ENCODE results near the gene C14orf132. TPM values are rescaled to one million over a fixed set of nuclear protein-coding genes. Genes with fewer than 3 reads are reported as not detected.

The C14orf132 gene
- total and polyA plus RNA-seq, 10 of the 15 experiments (the other 5 are each of a cell fraction or from before 2014, with no cell fraction given), result under 0.01 to 1.2 (median 0.03) TPM; not detected in 2

DNA sequence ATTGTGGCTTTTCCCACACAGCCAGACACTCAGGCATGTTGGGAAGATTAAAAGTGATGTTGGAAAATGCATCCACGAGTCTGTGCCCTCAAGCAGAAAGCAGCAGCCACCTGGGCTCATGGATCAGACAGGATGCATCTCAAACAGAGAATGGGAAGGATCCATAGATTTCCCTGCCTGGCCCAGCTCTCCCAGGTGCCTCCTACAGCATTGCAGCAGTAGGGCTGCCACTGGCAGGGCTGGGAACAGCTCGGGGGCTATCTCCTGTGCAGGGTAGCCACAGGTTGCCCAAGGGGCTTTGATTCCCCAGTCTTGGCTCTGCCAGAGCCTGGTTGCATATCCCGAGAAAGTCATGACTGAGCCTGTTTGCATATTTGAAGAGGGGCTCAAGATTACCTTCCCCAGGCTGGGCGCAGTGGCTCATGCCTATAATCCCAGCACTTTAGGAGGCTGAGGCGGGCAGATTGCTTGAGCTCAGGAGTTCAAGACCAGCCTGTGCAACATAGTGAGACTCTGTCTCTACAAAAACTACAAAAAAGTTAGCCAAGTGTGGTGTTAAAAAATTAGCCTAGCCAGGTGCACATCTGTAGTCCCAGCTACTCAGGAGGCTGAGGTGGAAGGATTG is 19.5 kb downstream of the C14orf132 start:
- SMC1A ChIA-PET (ENCODE audit: uncharacterized antibody, unreplicated experiment), result interaction anchor here (1.9 to 5.1 kb wide), 2 partner anchors 20 to 40 kb away, joined by 6 to 42 read pairs; no protein-coding TSS in a partner anchor
- intact Hi-C loops (cut with micrococcal nuclease; ENCODE audit: unreplicated experiment) (loop anchor here (5.0 kb wide), 1 partner anchor 219 kb away; no protein-coding TSS in a partner anchor), in situ Hi-C loops (cut with MboI) (no loop called here)
- FAIRE-seq (no peak), DNase-seq (ENCODE audit: low read depth, low spot score) (no peak), ATAC-seq (no peak)
- 16% methylated on average over 5 of the region's 5 CpGs for WGBS (ENCODE audit: insufficient coverage, insufficient replicate concordance, low lambda C conversion rate, missing lambda C conversion rate)
- POLR2A ChIA-PET, result no interaction called here
- no peaks in the 10 kb centered on the region for H3K4me1 ChIP-seq (ENCODE audit: control insufficient read depth, insufficient read depth, low read length)
- RAD21 ChIA-PET (ENCODE audit: unreplicated experiment), result interaction anchor here (1.4 to 4.6 kb wide), 3 partner anchors 40 to 42 kb away, joined by 3 to 41 read pairs (median 12); no protein-coding TSS in a partner anchor
- no peak overlapping the region for H3K27ac ChIP-seq (ENCODE audit: control insufficient read depth, insufficient read depth)
- CTCF ChIA-PET, result interaction anchor here (5.5 kb wide), 1 partner anchor 40 kb away, joined by 82 read pairs; no protein-coding TSS in a partner anchor
- no peak overlapping the region for H3K4me2 ChIP-seq (ENCODE audit: control insufficient read depth, insufficient read depth)
- H3K9me3 ChIP-seq (replicated peaks; ENCODE audit: control insufficient read depth, insufficient read depth, low read length), result no peaks in the 10 kb centered on the region
- no peaks in the 10 kb centered on the region for H3K36me3 ChIP-seq (ENCODE audit: control insufficient read depth in 2 of 2, insufficient read depth in 2 of 2, low read length in 1 of 2)
- no peaks in the 10 kb centered on the region for H3K79me2 ChIP-seq (ENCODE audit: control insufficient read depth, insufficient read depth, low read length)
- no TSS peak for BruUV-seq (replicated peaks)
- TF ChIP-seq CHD1 (IDR thresholded peaks at IDR 0.05; ENCODE audit: low read depth, low read length) (no peak), ZNF384 (IDR thresholded peaks at IDR 0.05; ENCODE audit: borderline replicate concordance, low read depth, low read length) (no peak), NR2F1 (conservative IDR thresholded peaks at IDR 0.05) (no peak), EED (IDR thresholded peaks at IDR 0.05; ENCODE audit: low read depth) (no peak), CBX5 (IDR thresholded peaks at IDR 0.05; ENCODE audit: low read depth) (no peak), WRNIP1 (IDR thresholded peaks at IDR 0.05; ENCODE audit: borderline replicate concordance, low read depth, low read length) (no peak), CREB1 (IDR thresholded peaks at IDR 0.05; ENCODE audit: low read depth) (no peak), ZSCAN29 (IDR thresholded peaks at IDR 0.05) (no peak), CREM (IDR thresholded peaks at IDR 0.05; ENCODE audit: low read depth) (no peak), SMC3 (IDR thresholded peaks at IDR 0.05; ENCODE audit: borderline replicate concordance, low read length) (no peak)
- TF ChIP-seq, protein P1, sequence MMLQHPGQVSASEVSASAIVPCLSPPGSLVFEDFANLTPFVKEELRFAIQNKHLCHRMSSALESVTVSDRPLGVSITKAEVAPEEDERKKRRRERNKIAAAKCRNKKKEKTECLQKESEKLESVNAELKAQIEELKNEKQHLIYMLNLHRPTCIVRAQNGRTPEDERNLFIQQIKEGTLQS (IDR thresholded peaks at IDR 0.05; ENCODE audit: borderline replicate concordance, extremely low read depth, low read depth, low read length), result no peak
- H3K9ac ChIP-seq (ENCODE audit: control insufficient read depth, insufficient read depth, low read length), result no peak overlapping the region
- H2AFZ ChIP-seq (ENCODE audit: control insufficient read depth, low read depth, low read length), result no peak overlapping the region
- H3K27me3 ChIP-seq (replicated peaks in 1 of 2; ENCODE audit: control insufficient read depth in 2 of 2, insufficient read depth in 2 of 2, low read length in 1 of 2), result peaks cover 0 to 4% of the 10 kb centered on the region in 2 experiments
- no peak overlapping the region for H3K4me3 ChIP-seq
- H4K20me1 ChIP-seq (ENCODE audit: control insufficient read depth, insufficient read depth), result no peaks in the 10 kb centered on the region
